ENCODE measurements around the gene MUCL3. TPM values are rescaled to one million over a fixed set of nuclear protein-coding genes. Genes with fewer than 3 reads are reported as not detected.

MUCL3 gene
- total RNA-seq, 1 experiment from 2014 or later = not detected

GRCh38 chr6:30944051-30944450 lies 3.3 kb downstream of the MUCL3 start:
- Mint-ChIP-seq H3K27me3 (ENCODE audit: insufficient read depth, unreplicated experiment) (no peaks in the 10 kb centered on the region), H3K27ac (ENCODE audit: unreplicated experiment) (no peak overlapping the region), H3K4me1 (ENCODE audit: low read depth, unreplicated experiment) (peaks cover 23% of the 10 kb centered on the region), H3K4me3 (ENCODE audit: unreplicated experiment) (no peak overlapping the region), H3K36me3 (ENCODE audit: insufficient read depth, unreplicated experiment) (no peaks in the 10 kb centered on the region), H3K9me3 (ENCODE audit: unreplicated experiment) (no peaks in the 10 kb centered on the region)
- Histone ChIP-seq H3K27me3 (replicated peaks; ENCODE audit: control insufficient read depth, insufficient read depth, low read length) (no peaks in the 10 kb centered on the region), H3K9me3 (no peaks in the 10 kb centered on the region), H3K4me3 (ENCODE audit: low read depth, low read length) (no peak overlapping the region), H3K4me1 (peaks cover 23% of the 10 kb centered on the region), H3K36me3 (ENCODE audit: control insufficient read depth, insufficient read depth, low read length) (no peaks in the 10 kb centered on the region)
- intact Hi-C loops (cut with micrococcal nuclease; ENCODE audit: unreplicated experiment) = no loop called here
- CTCF ChIA-PET = interaction anchor here (2.4 kb wide), 1 partner anchor 127 kb away, joined by 24 read pairs; no protein-coding TSS in a partner anchor
- DNase-seq = no peak
- TF ChIP-seq CTCF (IDR thresholded peaks at IDR 0.05; ENCODE audit: insufficient read depth in 1 of 2, low read depth in 1 of 2, low read length in 1 of 2, severe bottlenecking in 1 of 2, unreplicated experiment in 1 of 2) = no peak
- BruUV-seq (replicated peaks) = no TSS peak
- POLR2A ChIA-PET = no interaction called here

DNA sequence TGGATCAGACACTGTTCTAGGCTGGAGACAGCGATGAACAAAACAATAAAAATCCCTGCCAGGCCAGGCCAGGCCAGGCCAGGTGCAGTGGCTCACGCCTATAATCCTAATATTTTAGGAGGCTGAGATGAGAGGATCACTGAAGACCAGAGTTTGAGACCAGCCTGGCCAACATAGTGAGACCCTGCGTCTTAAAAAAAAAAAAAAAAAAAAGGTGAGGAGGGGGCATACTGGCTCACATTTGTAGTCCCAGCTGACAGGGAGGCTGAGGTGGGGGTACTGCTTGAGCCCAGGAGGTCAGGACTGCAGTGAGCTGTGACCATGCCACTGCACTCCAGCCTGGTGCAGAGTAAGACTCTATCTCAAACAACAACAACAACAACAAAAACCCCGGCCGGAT lies 4.5 kb downstream of the MUCL3 start:
- intact Hi-C loops (cut with micrococcal nuclease; ENCODE audit: unreplicated experiment) = no loop called here
- CTCF ChIA-PET = interaction anchor here (0.7 kb wide), 1 partner anchor 32 kb away, joined by 4 read pairs; no protein-coding TSS in a partner anchor
- no peaks in the 10 kb centered on the region for H3K36me3 Mint-ChIP-seq (ENCODE audit: insufficient read depth, unreplicated experiment)

GRCh38 chr6:30947231-30947630 lies 6.5 kb downstream of the MUCL3 start:
- Mint-ChIP-seq H3K4me1 (ENCODE audit: low read depth, unreplicated experiment) (peaks cover 10% of the 10 kb centered on the region), H3K9me3 (ENCODE audit: unreplicated experiment) (peaks cover 25% of the 10 kb centered on the region), H3K27me3 (ENCODE audit: insufficient read depth, unreplicated experiment) (no peaks in the 10 kb centered on the region), H3K4me3 (ENCODE audit: unreplicated experiment) (no peak overlapping the region), H3K27ac (ENCODE audit: unreplicated experiment) (no peak overlapping the region), H3K36me3 (ENCODE audit: insufficient read depth, unreplicated experiment) (no peaks in the 10 kb centered on the region)
- BruUV-seq (replicated peaks) = no TSS peak
- Histone ChIP-seq H3K27me3 (replicated peaks; ENCODE audit: control insufficient read depth, insufficient read depth, low read length) (no peaks in the 10 kb centered on the region), H3K4me3 (ENCODE audit: low read depth, low read length) (no peak overlapping the region), H3K36me3 (ENCODE audit: control insufficient read depth, insufficient read depth, low read length) (no peaks in the 10 kb centered on the region), H3K4me1 (peaks cover 9% of the 10 kb centered on the region), H3K9me3 (no peaks in the 10 kb centered on the region)
- TF ChIP-seq CTCF (IDR thresholded peaks at IDR 0.05; ENCODE audit: insufficient read depth in 1 of 2, low read depth in 1 of 2, low read length in 1 of 2, severe bottlenecking in 1 of 2, unreplicated experiment in 1 of 2) = no peak
- intact Hi-C loops (cut with micrococcal nuclease; ENCODE audit: unreplicated experiment) = no loop called here
- DNase-seq = no peak
- ChIA-PET POLR2A (no interaction called here), CTCF (no interaction called here)

More for the DNA sequence above, 4.5 kb downstream of the MUCL3 start:
- POLR2A ChIA-PET = no interaction called here
- no peaks in the 10 kb centered on the region for H3K27me3 Mint-ChIP-seq (ENCODE audit: insufficient read depth, unreplicated experiment)
- TF ChIP-seq CTCF (IDR thresholded peaks at IDR 0.05; ENCODE audit: insufficient read depth in 1 of 2, low read depth in 1 of 2, low read length in 1 of 2, severe bottlenecking in 1 of 2, unreplicated experiment in 1 of 2) = no peak
- H3K9me3 Mint-ChIP-seq (ENCODE audit: unreplicated experiment) = peaks cover 6% of the 10 kb centered on the region
- Histone ChIP-seq H3K9me3 (no peaks in the 10 kb centered on the region), H3K36me3 (ENCODE audit: control insufficient read depth, insufficient read depth, low read length) (no peaks in the 10 kb centered on the region), H3K4me1 (peaks cover 18% of the 10 kb centered on the region), H3K4me3 (ENCODE audit: low read depth, low read length) (no peak overlapping the region), H3K27me3 (replicated peaks; ENCODE audit: control insufficient read depth, insufficient read depth, low read length) (no peaks in the 10 kb centered on the region)
- H3K4me3 Mint-ChIP-seq (ENCODE audit: unreplicated experiment) = no peak overlapping the region
- H3K4me1 Mint-ChIP-seq (ENCODE audit: low read depth, unreplicated experiment) = peaks cover 23% of the 10 kb centered on the region
- no TSS peak for BruUV-seq (replicated peaks)
- no peak overlapping the region for H3K27ac Mint-ChIP-seq (ENCODE audit: unreplicated experiment)
- DNase-seq = no peak

All from Caco-2 (cell line).